OCI-LY1 (cell line): ENCODE data around the gene EDN2.

Source experiments
- H2AFZ ChIP-seq: fragments of 200-600 bp; sonication (generic), shearing (Covaris generic); 2 replicates; pipeline ENCODE4 v1.6.0; 2014; ENCODE audit warnings: antibody characterized with exemption, mild to moderate bottlenecking, low read length
- H3F3A ChIP-seq: fragments of 200-600 bp; sonication (generic), shearing (Covaris generic); 2 replicates; pipeline ENCODE4 v1.6.0; 2014; ENCODE audit warnings: mild to moderate bottlenecking, antibody characterized with exemption, low read length, moderate library complexity; ENCODE audit not compliant: insufficient read depth
- H3K27ac ChIP-seq: fragments of 200-600 bp; sonication (generic); 2 replicates; pipeline ENCODE4 v1.5.1; 2014; ENCODE audit warnings: low read length, mixed run types, mild to moderate bottlenecking, low read depth; ENCODE audit not compliant: poor library complexity, severe bottlenecking
- H3K27me3 ChIP-seq: fragments of 200-600 bp; sonication (generic); 2 replicates; pipeline ENCODE4 v1.6.0; 2014; ENCODE audit warnings: antibody characterized with exemption, mild to moderate bottlenecking, low read length, moderate library complexity; ENCODE audit not compliant: insufficient read depth
- H3K36me3 ChIP-seq: fragments of 200-600 bp; sonication (generic); 2 replicates; pipeline ENCODE4 v1.6.1; 2014; ENCODE audit warnings: mild to moderate bottlenecking, antibody characterized with exemption, low read length, moderate library complexity, mixed read lengths; ENCODE audit not compliant: insufficient read depth
- H3K4me1 ChIP-seq: fragments of 200-600 bp; sonication (generic); 2 replicates; pipeline ENCODE4 v1.5.1; 2014; ENCODE audit warnings: mild to moderate bottlenecking, low read length, moderate library complexity; ENCODE audit not compliant: insufficient read depth, severe bottlenecking
- H3K4me2 ChIP-seq: fragments of 200-600 bp; sonication (generic), shearing (Covaris generic); 2 replicates; pipeline ENCODE4 v1.6.1; 2014; ENCODE audit warnings: low read length
- H3K4me3 ChIP-seq: fragments of 200-600 bp; sonication (generic); 2 replicates; pipeline ENCODE4 v1.5.1; 2014; ENCODE audit warnings: low read length, low read depth, mild to moderate bottlenecking, mixed read lengths; ENCODE audit not compliant: poor library complexity, severe bottlenecking
- H3K79me2 ChIP-seq: fragments of 200-600 bp; shearing (Covaris generic); 2 replicates; pipeline ENCODE4 v1.6.1; 2016; ENCODE audit warnings: mixed run types, low read length, mixed read lengths; ENCODE audit not compliant: insufficient read depth
- H3K9ac ChIP-seq: fragments of 200-600 bp; sonication (generic), shearing (Covaris generic); 2 replicates; pipeline ENCODE4 v1.6.1; 2014; ENCODE audit warnings: mild to moderate bottlenecking, low read length, mixed read lengths
- H3K9me2 ChIP-seq: fragments of 200-600 bp; sonication (generic), shearing (Covaris generic); 2 replicates; pipeline ENCODE4 v1.6.1; 2014; ENCODE audit warnings: low read depth, mild to moderate bottlenecking, low read length, mixed read lengths
- H3K9me3 ChIP-seq: fragments of 200-600 bp; shearing (Covaris generic); 2 replicates; pipeline ENCODE4 v1.6.1; 2014; ENCODE audit warnings: low read length, mixed read lengths
- H4K20me1 ChIP-seq: fragments of 200-600 bp; sonication (generic), shearing (Covaris generic); 2 replicates; pipeline ENCODE4 v1.6.0; 2016; ENCODE audit warnings: mild to moderate bottlenecking, low read length; ENCODE audit not compliant: insufficient read depth
- CTCF ChIP-seq: fragments of 200-600 bp; sonication (generic), shearing (Covaris generic); IDR thresholded peaks from 2 replicates; pipeline ENCODE4 v1.5.1; 2017; ENCODE audit warnings: mild to moderate bottlenecking, antibody characterized with exemption, low read length, moderate library complexity, mixed read lengths
- EZH2 ChIP-seq: fragments of 200-600 bp; sonication (generic), shearing (Covaris generic); IDR thresholded peaks from 2 replicates; pipeline ENCODE4 v1.8.0; 2017; ENCODE audit warnings: borderline replicate concordance, mixed run types, mild to moderate bottlenecking, antibody characterized with exemption, low read length, moderate library complexity, mixed read lengths

EDN2 gene

DNA sequence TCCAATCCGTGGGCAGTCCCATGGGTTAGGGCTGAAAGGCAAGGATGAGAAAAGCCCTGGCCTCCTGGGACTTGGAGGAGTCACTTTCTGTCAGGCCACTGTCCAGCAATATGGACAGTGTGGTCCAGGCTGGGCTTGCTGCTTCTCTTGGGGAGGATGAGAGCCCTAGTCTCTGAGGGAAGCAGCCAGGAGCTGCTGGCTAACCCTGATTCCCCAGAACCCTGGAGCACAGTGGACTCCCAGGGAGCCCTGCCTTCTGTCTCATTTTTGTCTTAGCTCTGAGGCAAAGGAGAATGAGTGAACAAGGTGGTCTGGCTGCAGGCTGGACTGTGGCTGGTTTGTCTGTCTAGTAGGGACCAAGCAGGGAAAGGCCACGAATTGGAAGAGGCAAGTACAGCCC lies 23.8 kb upstream of the EDN2 start:
- no peak overlapping the region for H2AFZ ChIP-seq
- no peaks in the 10 kb centered on the region for H3K9me3 ChIP-seq
- H3K4me3 ChIP-seq = no peak overlapping the region
- no peaks in the 10 kb centered on the region for H3K27me3 ChIP-seq
- no peaks in the 10 kb centered on the region for H3K79me2 ChIP-seq
- no peak overlapping the region for H3K27ac ChIP-seq
- TF ChIP-seq CTCF = no peak
- TF ChIP-seq EZH2 = no peak
- H3K9me2 ChIP-seq = no peaks in the 10 kb centered on the region
- H3F3A ChIP-seq = no peaks in the 10 kb centered on the region
- no peaks in the 10 kb centered on the region for H3K36me3 ChIP-seq
- no peak overlapping the region for H3K9ac ChIP-seq
- H3K4me2 ChIP-seq = no peak overlapping the region
- no peaks in the 10 kb centered on the region for H4K20me1 ChIP-seq
- H3K4me1 ChIP-seq = no peaks in the 10 kb centered on the region

DNA sequence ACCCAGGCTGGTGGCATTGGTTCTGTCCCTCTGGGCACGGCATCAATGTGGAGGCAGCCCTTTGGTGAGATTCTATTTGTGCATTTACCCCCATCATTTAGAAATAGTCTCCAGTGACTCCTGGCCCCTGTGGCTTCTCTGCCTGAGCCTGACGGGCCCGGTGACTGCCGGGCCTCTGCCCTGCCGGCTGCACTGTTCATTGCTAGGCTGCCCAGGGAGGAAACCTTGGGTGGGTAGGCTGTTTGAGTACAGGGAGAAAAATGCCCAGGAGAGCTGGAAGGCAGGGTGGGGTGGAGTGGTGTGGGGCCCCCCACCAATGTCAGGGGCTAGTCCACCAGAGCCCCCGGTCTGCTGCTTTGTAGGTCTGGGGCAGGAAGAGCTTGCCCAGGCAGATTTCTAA lies 23.4 kb upstream of the EDN2 start:
- Histone ChIP-seq H3K9me2 (no peaks in the 10 kb centered on the region), H3K27ac (no peak overlapping the region), H3K4me3 (no peak overlapping the region), H4K20me1 (no peaks in the 10 kb centered on the region), H3K9ac (no peak overlapping the region), H3K4me1 (no peaks in the 10 kb centered on the region), H3K36me3 (no peaks in the 10 kb centered on the region), H3K9me3 (no peaks in the 10 kb centered on the region), H3F3A (no peaks in the 10 kb centered on the region), H2AFZ (no peak overlapping the region), H3K79me2 (no peaks in the 10 kb centered on the region), H3K27me3 (no peaks in the 10 kb centered on the region), H3K4me2 (no peak overlapping the region)
- TF ChIP-seq EZH2 (no peak), CTCF (no peak)

DNA sequence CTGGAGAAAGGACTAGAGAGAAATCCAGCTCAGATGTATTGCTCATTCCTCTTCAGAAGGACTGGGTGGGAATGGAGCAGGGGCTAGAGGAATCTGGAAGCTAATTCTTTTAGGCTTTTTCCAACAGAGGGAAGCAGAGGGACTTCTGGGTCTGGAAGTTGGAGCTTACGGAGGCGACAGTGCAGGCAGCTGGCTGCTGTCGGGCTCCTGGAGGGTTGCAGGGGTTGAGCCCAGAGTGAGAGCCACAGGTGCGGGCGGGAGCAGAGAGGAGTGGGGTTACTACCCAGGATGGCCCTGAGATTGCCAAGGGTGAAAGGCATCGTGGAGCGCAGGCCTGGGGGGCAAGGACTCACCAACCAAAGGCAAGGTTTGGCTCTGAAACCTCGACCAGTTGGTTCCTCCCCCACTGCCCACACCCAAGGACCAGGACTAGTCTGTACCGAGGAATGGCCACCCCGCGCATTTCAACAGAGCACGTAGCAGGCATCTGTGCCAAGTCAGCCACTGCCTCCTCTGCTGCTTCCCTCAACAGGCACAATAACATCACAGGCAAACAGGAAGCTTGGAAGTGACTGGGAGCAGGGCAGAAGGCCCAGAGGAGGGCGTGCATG lies 22.7 kb upstream of the EDN2 start:
- no peaks in the 10 kb centered on the region for H3K27me3 ChIP-seq
- H3K27ac ChIP-seq = no peak overlapping the region
- H3K9me2 ChIP-seq = no peaks in the 10 kb centered on the region
- H3F3A ChIP-seq = no peaks in the 10 kb centered on the region
- no peak overlapping the region for H2AFZ ChIP-seq
- no peak overlapping the region for H3K9ac ChIP-seq
- no peak for TF ChIP-seq CTCF
- no peaks in the 10 kb centered on the region for H4K20me1 ChIP-seq
- H3K4me3 ChIP-seq = no peak overlapping the region
- no peaks in the 10 kb centered on the region for H3K4me1 ChIP-seq
- no peaks in the 10 kb centered on the region for H3K36me3 ChIP-seq
- no peaks in the 10 kb centered on the region for H3K9me3 ChIP-seq
- H3K4me2 ChIP-seq = no peak overlapping the region
- H3K79me2 ChIP-seq = no peaks in the 10 kb centered on the region
